GM10266 (cell line): Measurements from ENCODE around the gene MORN5.
A peak's percentile ranks its signal among the peaks of the same experiment; 100 is the strongest.

Source experiments
- DNase-seq: peaks from one replicate; pipeline ENCODE4 v3.0.0; 2012; ENCODE audit errors: extremely low spot score
- TF ChIP-seq, protein P1 (sequence below): IDR thresholded peaks from 2 replicates; pipeline ENCODE4 v1.5.1; 2012; ENCODE audit warnings: mild to moderate bottlenecking, low read depth; ENCODE audit not compliant: control insufficient read depth, insufficient read depth; ENCODE audit errors: missing control alignments

Gene MORN5

GRCh38 chr9:122218935-122219855 is 59.5 kb downstream of the MORN5 start:
- TF ChIP-seq, protein P1, sequence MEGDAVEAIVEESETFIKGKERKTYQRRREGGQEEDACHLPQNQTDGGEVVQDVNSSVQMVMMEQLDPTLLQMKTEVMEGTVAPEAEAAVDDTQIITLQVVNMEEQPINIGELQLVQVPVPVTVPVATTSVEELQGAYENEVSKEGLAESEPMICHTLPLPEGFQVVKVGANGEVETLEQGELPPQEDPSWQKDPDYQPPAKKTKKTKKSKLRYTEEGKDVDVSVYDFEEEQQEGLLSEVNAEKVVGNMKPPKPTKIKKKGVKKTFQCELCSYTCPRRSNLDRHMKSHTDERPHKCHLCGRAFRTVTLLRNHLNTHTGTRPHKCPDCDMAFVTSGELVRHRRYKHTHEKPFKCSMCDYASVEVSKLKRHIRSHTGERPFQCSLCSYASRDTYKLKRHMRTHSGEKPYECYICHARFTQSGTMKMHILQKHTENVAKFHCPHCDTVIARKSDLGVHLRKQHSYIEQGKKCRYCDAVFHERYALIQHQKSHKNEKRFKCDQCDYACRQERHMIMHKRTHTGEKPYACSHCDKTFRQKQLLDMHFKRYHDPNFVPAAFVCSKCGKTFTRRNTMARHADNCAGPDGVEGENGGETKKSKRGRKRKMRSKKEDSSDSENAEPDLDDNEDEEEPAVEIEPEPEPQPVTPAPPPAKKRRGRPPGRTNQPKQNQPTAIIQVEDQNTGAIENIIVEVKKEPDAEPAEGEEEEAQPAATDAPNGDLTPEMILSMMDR: no peak
- no peak for DNase-seq

GRCh38 chr9:122219856-122220672 is 60.4 kb downstream of the MORN5 start:
- DNase-seq: peak; percentile 23
- TF ChIP-seq, protein P1: no peak

DNA sequence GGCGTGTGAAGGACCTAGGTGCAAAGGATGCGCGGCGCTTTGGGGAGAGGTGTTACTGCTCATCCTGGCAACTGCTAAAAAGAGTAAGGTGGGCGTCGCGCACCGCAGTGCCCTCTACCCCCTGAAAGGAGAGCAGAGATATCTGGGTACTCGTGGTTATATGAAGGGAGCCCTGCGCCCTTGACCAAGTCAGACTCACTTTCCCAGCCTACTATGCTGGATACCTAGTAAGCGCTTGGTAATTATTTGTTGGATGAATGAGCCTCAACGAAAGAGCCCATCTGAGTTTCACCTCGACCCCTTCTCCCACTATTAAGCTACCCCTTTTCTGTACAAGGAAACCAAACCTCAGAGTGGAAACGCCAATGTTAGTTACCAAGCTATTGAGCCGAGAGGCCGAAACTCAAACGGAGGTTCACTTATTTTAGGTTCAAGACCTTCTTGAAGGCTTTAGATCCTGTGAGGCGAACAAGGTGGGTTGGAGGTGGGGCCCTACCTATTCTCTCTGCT is 61.0 kb downstream of the MORN5 start:
- DNase-seq: peak; percentile 12

DNA sequence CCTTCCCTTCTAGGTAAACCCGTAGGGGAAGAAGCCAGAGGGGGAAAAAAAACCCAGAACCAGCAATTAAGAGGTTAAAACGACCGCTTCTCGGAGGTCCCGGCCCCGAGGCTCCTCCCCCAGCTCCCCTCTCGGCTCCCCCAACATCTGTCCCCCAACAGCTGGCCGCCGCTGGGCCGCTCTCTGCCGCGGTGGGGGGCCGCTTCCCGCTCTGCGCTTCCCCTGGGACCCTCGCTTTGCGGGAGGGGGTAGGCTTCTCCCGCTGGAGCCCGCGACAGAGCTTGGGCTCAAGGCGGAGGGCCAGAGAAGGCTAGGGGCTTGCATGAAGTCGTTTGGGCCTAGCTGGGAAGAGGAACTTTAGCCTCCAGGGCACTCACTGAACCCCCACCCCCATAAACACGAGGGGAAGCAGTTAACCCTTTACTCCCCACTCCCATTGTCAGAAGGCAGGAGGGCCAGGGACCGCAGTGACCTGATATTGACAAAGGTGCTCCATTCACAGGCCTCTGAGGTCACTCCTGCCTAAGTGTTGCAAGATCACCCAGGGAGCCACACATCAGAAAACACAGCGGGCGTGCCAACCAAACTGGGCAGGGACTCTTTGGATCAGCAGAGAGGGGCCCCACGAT is 61.6 kb downstream of the MORN5 start:
- TF ChIP-seq, protein P1: no peak
- peak; percentile 17 for DNase-seq

More for the DNA sequence above, 61.0 kb downstream of the MORN5 start:
- TF ChIP-seq, protein P1: no peak

DNA sequence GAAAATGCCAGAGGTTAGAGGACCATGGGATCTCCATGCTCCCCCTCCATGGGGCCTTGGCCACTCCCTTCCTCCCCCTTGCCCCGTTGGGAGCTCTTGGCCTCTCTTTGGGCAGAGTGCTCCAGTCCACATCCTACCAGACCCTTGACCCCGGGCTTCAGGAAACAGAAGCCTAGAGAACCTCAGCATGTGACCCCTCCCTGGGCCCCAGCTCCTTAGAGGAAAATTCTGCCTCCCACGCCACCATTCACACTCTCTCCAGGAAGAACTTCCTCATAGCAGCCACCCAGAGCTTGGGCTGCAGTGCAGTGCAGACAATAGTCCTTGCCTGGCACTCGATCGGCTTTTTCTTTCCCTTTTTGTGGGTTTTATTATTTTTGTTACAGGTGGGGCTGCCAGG is 63.1 kb downstream of the MORN5 start:
- TF ChIP-seq, protein P1: no peak
- DNase-seq: peak; percentile 17

GRCh38 chr9:122223435-122223834 is 63.7 kb downstream of the MORN5 start:
- peak; percentile 10 for DNase-seq
- TF ChIP-seq, protein P1: no peak
